ENCODE measurements around the gene MRGPRG. TPM values are rescaled to one million over a fixed set of nuclear protein-coding genes. Genes with fewer than 3 reads are reported as not detected.

The MRGPRG gene
- total RNA-seq, 1 experiment from 2014 or later: not detected

- Histone ChIP-seq H2AFZ (ENCODE audit: low read length) (no peak overlapping the region), H4K20me1 (ENCODE audit: low read length) (no peaks in the 10 kb centered on the region), H3K4me1 (ENCODE audit: insufficient read depth, low read length) (no peaks in the 10 kb centered on the region), H3K4me3 (ENCODE audit: low read length) (no peak overlapping the region), H3K27ac (ENCODE audit: low read length) (no peak overlapping the region), H3K36me3 (ENCODE audit: low read depth, low read length) (no peaks in the 10 kb centered on the region), H3K9me2 (replicated peaks; ENCODE audit: low read length) (no peaks in the 10 kb centered on the region), H3K9me3 (ENCODE audit: low read length) (no peaks in the 10 kb centered on the region), H3K4me2 (ENCODE audit: low read length) (no peak overlapping the region), H3K27me3 (ENCODE audit: low read length) (peaks cover 21% of the 10 kb centered on the region), H3K9ac (ENCODE audit: low read length) (no peak overlapping the region), H3K79me2 (ENCODE audit: low read length) (no peaks in the 10 kb centered on the region), H3F3A (ENCODE audit: low read length, unreplicated experiment) (no peaks in the 10 kb centered on the region)
- BruUV-seq (replicated peaks): no TSS peak
- CTCF ChIA-PET: interaction anchor here (0.5 kb wide), 2 partner anchors 42 to 105 kb away, joined by 3 read pairs; no protein-coding TSS in a partner anchor
- POLR2A ChIA-PET (ENCODE audit: unreplicated experiment): no interaction called here
- TF ChIP-seq EZH2 (IDR thresholded peaks at IDR 0.05; ENCODE audit: low read length, unreplicated experiment) (no peak), EZH2phosphoT487 (IDR thresholded peaks at IDR 0.05; ENCODE audit: borderline replicate concordance, low read length) (no peak)
- TF ChIP-seq, protein P1, sequence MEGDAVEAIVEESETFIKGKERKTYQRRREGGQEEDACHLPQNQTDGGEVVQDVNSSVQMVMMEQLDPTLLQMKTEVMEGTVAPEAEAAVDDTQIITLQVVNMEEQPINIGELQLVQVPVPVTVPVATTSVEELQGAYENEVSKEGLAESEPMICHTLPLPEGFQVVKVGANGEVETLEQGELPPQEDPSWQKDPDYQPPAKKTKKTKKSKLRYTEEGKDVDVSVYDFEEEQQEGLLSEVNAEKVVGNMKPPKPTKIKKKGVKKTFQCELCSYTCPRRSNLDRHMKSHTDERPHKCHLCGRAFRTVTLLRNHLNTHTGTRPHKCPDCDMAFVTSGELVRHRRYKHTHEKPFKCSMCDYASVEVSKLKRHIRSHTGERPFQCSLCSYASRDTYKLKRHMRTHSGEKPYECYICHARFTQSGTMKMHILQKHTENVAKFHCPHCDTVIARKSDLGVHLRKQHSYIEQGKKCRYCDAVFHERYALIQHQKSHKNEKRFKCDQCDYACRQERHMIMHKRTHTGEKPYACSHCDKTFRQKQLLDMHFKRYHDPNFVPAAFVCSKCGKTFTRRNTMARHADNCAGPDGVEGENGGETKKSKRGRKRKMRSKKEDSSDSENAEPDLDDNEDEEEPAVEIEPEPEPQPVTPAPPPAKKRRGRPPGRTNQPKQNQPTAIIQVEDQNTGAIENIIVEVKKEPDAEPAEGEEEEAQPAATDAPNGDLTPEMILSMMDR (conservative IDR thresholded peaks at IDR 0.05; ENCODE audit: low read depth, low read length): no peak
- ATAC-seq (no peak), DNase-seq (no peak)
- intact Hi-C loops (cut with micrococcal nuclease): loop anchor here (5.0 kb wide), 3 partner anchors 103 to 228 kb away; no protein-coding TSS in a partner anchor
Observed at GRCh38 chr11:3215346-3216026, 3.1 kb downstream of the MRGPRG start.

DNA sequence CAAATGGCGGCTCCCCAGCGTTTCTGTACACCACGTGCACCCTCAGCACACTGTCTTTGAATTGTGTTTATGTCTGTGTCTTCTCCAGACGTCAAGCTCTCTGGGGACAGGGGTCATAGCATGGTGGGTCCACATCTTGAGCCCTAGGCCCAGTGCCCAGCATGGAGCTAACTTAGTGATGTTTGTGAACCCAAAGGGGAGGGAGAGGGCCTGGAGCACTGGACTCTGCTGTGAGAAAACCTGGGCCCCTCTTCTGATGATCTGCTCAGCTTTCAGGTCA lies 4.3 kb downstream of the MRGPRG start:
- Histone ChIP-seq H2AFZ (ENCODE audit: low read length) (no peak overlapping the region), H3K27me3 (ENCODE audit: low read length) (peaks cover 18% of the 10 kb centered on the region), H3K4me1 (ENCODE audit: insufficient read depth, low read length) (no peaks in the 10 kb centered on the region), H3K9me2 (replicated peaks; ENCODE audit: low read length) (no peaks in the 10 kb centered on the region), H3K36me3 (ENCODE audit: low read depth, low read length) (no peaks in the 10 kb centered on the region), H3K4me2 (ENCODE audit: low read length) (no peak overlapping the region), H3F3A (ENCODE audit: low read length, unreplicated experiment) (no peaks in the 10 kb centered on the region), H4K20me1 (ENCODE audit: low read length) (no peaks in the 10 kb centered on the region), H3K27ac (ENCODE audit: low read length) (no peak overlapping the region), H3K79me2 (ENCODE audit: low read length) (no peaks in the 10 kb centered on the region), H3K9ac (ENCODE audit: low read length) (no peak overlapping the region), H3K9me3 (ENCODE audit: low read length) (no peaks in the 10 kb centered on the region), H3K4me3 (ENCODE audit: low read length) (no peak overlapping the region)
- intact Hi-C loops (cut with micrococcal nuclease): no loop called here
- no peak for TF ChIP-seq EZH2 (IDR thresholded peaks at IDR 0.05; ENCODE audit: low read length, unreplicated experiment)
- ATAC-seq: no peak
- no peak for DNase-seq
- ChIA-PET POLR2A (ENCODE audit: unreplicated experiment) (no interaction called here), CTCF (no interaction called here)
- BruUV-seq (replicated peaks): no TSS peak

GRCh38 chr11:3213659-3214419 lies 4.8 kb downstream of the MRGPRG start:
- TF ChIP-seq, protein P1 (conservative IDR thresholded peaks at IDR 0.05; ENCODE audit: low read depth, low read length): no peak
- TF ChIP-seq EZH2 (IDR thresholded peaks at IDR 0.05; ENCODE audit: low read length, unreplicated experiment) (no peak), EZH2phosphoT487 (IDR thresholded peaks at IDR 0.05; ENCODE audit: borderline replicate concordance, low read length) (no peak)
- H3K9me3 ChIP-seq (ENCODE audit: low read length): no peaks in the 10 kb centered on the region
- no peaks in the 10 kb centered on the region for H3K36me3 ChIP-seq (ENCODE audit: low read depth, low read length)
- no peak overlapping the region for H3K27ac ChIP-seq (ENCODE audit: low read length)
- H3K27me3 ChIP-seq (ENCODE audit: low read length): peaks cover 17% of the 10 kb centered on the region; the same call in 1 of the 2 replicates
- no peaks in the 10 kb centered on the region for H3K79me2 ChIP-seq (ENCODE audit: low read length)
- H2AFZ ChIP-seq (ENCODE audit: low read length): no peak overlapping the region
- DNase-seq (no peak), ATAC-seq (no peak)
- POLR2A ChIA-PET (ENCODE audit: unreplicated experiment): no interaction called here
- BruUV-seq (replicated peaks): no TSS peak
- CTCF ChIA-PET: no interaction called here
- no peaks in the 10 kb centered on the region for H3K4me1 ChIP-seq (ENCODE audit: insufficient read depth, low read length)
- no peaks in the 10 kb centered on the region for H4K20me1 ChIP-seq (ENCODE audit: low read length)
- no peaks in the 10 kb centered on the region for H3F3A ChIP-seq (ENCODE audit: low read length, unreplicated experiment)
- H3K4me2 ChIP-seq (ENCODE audit: low read length): no peak overlapping the region
- no peaks in the 10 kb centered on the region for H3K9me2 ChIP-seq (replicated peaks; ENCODE audit: low read length)
- no peak overlapping the region for H3K4me3 ChIP-seq (ENCODE audit: low read length)
- no peak overlapping the region for H3K9ac ChIP-seq (ENCODE audit: low read length)
- intact Hi-C loops (cut with micrococcal nuclease): no loop called here

Measured in PC-3 (cell line).